HepG2 (cell line): ENCODE results near the gene EARS2. TPM values are rescaled to one million over a fixed set of nuclear protein-coding genes. Genes with fewer than 3 reads are reported as not detected.
A peak's percentile ranks its signal among the peaks of the same experiment; 100 is the strongest.

ENCODE experiments used
- ATF7 ChIP-seq, 2 experiments: fragments of 450-650 bp in 1 of 2; sonication (generic) in 1 of 2; formaldehyde crosslinking in 1 of 2; IDR thresholded peaks; 2 replicates each; pipeline versions ENCODE4 v1.4.0 to v1.6.1; 2016 to 2020; ENCODE audit warnings: antibody characterized with exemption in 1 of 2, mild to moderate bottlenecking in 1 of 2, missing genetic modification reagents in 1 of 2
- HNRNPH1 ChIP-seq: fragments of 200-400 bp; formaldehyde crosslinking; optimal IDR thresholded peaks from 2 replicates; pipeline ENCODE3; 2017; ENCODE audit warnings: mild to moderate bottlenecking, low read depth, low read length
- NFIC ChIP-seq: IDR thresholded peaks from 2 replicates; pipeline ENCODE4 v1.6.1; 2012; ENCODE audit warnings: mild to moderate bottlenecking, low read length, inconsistent platforms
- NONO ChIP-seq, 2 experiments: fragments of 450-650 bp in 1 of 2; sonication (generic) in 1 of 2; formaldehyde crosslinking in 1 of 2; IDR thresholded peaks in 1 of 2; conservative IDR thresholded peaks in 1 of 2; 2 replicates each; pipeline versions ENCODE4 v1.6.1 to v1.8.0; 2017 to 2022; ENCODE audit warnings: mild to moderate bottlenecking in 1 of 2, missing genetic modification reagents in 1 of 2, moderate library complexity in 1 of 2
- RXRA ChIP-seq: sonication (generic); formaldehyde crosslinking; IDR thresholded peaks from 2 replicates; pipeline ENCODE4 v1.5.1; 2020; ENCODE audit warnings: missing genetic modification reagents
- SRSF1 ChIP-seq: fragments of 200-400 bp; formaldehyde crosslinking; optimal IDR thresholded peaks from 2 replicates; pipeline ENCODE3; 2017; ENCODE audit warnings: mild to moderate bottlenecking, low read depth, low read length, moderate library complexity
- SRSF4 ChIP-seq: fragments of 200-400 bp; formaldehyde crosslinking; IDR thresholded peaks from one replicate; pipeline ENCODE4 v1.6.1; 2018; ENCODE audit warnings: mild to moderate bottlenecking, low read depth, low read length, moderate library complexity; ENCODE audit not compliant: poor library complexity, severe bottlenecking
- TBL1XR1 ChIP-seq: fragments of 150-350 bp; IDR thresholded peaks from 2 replicates; pipeline ENCODE4 v1.6.1; 2014; ENCODE audit warnings: borderline replicate concordance, low read length; ENCODE audit not compliant: partially characterized antibody
- ZFP41 ChIP-seq: sonication (generic); formaldehyde crosslinking; IDR thresholded peaks from 2 replicates; pipeline ENCODE4 v1.4.0; 2020; ENCODE audit warnings: mild to moderate bottlenecking, missing genetic modification reagents, borderline replicate concordance
- ZMYM2 ChIP-seq: sonication (generic); formaldehyde crosslinking; IDR thresholded peaks from 2 replicates; pipeline ENCODE4 v1.8.0; 2022; ENCODE audit warnings: mild to moderate bottlenecking, missing genetic modification reagents
- ZNF282 ChIP-seq: fragments of 450-650 bp; IDR thresholded peaks from 2 replicates; pipeline ENCODE4 v1.6.1; 2018; ENCODE audit not compliant: partially characterized antibody
- ZNF564 ChIP-seq: sonication (generic); formaldehyde crosslinking; IDR thresholded peaks from 2 replicates; pipeline ENCODE4 v1.8.1; 2023; ENCODE audit warnings: mild to moderate bottlenecking, missing genetic modification reagents
- ZNF644 ChIP-seq: IDR thresholded peaks from 2 replicates; pipeline ENCODE4 v1.6.1; 2016; ENCODE audit warnings: low read depth
- polyA plus RNA-seq, 8 experiments: library from polyadenylated mRNA; depleted of rRNA in 3 of 8; stranded (reverse) in 7 of 8; unstranded in 1 of 8; fragments of >200 nt; fragmentation: Illumina TruSeq in 4 of 8; extraction: Trizol in 4 of 8; gene quantifications; 2 replicates each; pipeline versions ENCODE4 v1.2.1 to v1.2.3, GENCODE V29; 2011 to 2016; ENCODE audit warnings: low read depth in 4 of 8, missing spikeins in 1 of 8, mixed read lengths in 1 of 8; ENCODE audit not compliant: insufficient read depth in 1 of 8
- total RNA-seq, 5 experiments: library from RNA; depleted of rRNA; stranded (reverse); fragments of >200 nt; fragmentation: Illumina TruSeq; extraction: Trizol; gene quantifications; 2 replicates each; pipeline ENCODE4 v1.2.3, GENCODE V29; 2016; ENCODE audit warnings: low read depth in 1 of 5
- TF ChIP-seq, protein P1 (sequence below), 2 experiments: sonication (generic) in 1 of 2; formaldehyde crosslinking in 1 of 2; IDR thresholded peaks; 2 replicates each; pipeline versions ENCODE4 v1.6.1 to v1.9.0; 2014 to 2022; ENCODE audit warnings: antibody characterized with exemption in 1 of 2, borderline replicate concordance in 1 of 2, inconsistent platforms in 1 of 2, low read depth in 1 of 2, missing genetic modification reagents in 1 of 2
- TF ChIP-seq, protein P2 (sequence below): sonication (generic); formaldehyde crosslinking; IDR thresholded peaks from 2 replicates; pipeline ENCODE4 v1.5.0; 2020; ENCODE audit warnings: missing genetic modification reagents
- TF ChIP-seq, protein P3 (sequence below): sonication (generic); formaldehyde crosslinking; IDR thresholded peaks from 2 replicates; pipeline ENCODE4 v1.4.0; 2020; ENCODE audit warnings: low read depth, mild to moderate bottlenecking, missing genetic modification reagents
- TF ChIP-seq, protein P4 (sequence below): sonication (generic); formaldehyde crosslinking; IDR thresholded peaks from 2 replicates; pipeline ENCODE4 v1.8.1; 2023; ENCODE audit warnings: mild to moderate bottlenecking, missing genetic modification reagents

The EARS2 gene
- total and polyA plus RNA-seq, 2 of the 13 experiments (the other 11 are each of a cell fraction or from before 2014, with no cell fraction given) = 49.4 to 80.4 TPM

DNA sequence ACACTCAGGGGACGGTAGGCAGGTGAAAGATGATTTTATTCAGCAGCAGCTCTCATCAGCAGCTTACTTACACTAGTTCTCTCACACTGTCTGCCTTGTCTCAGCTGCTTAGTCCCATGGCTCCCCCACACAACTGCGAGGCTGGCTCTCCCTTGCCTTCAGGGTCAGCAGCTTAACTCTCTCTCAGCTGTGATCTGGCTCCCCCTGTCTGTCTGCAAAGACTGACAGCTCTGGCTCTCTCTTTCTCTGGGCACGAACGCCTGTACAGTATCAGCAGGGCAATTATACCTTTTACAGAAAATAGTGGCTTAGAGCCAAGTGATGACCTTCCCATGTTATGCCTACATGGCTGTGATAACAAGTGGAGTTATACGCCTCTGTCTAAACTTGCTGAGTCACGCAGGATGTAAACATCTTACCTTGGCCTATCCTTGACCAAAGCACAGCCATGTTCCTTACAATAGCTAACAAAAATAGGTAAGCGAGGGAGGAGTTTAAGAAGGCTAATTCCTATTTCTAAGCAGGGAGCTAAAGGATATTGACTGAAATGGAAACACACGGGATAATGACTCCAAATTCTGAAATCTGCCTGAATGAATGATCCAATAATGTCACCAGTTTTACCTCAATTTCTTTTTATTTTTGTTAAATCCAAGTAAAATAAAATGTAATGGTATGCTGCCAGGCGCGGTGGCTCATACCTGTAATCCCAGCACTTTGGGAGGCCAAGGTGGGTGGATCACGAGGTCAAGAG is 40.0 kb upstream of the EARS2 start (continued):
- TF ChIP-seq, protein P1, sequence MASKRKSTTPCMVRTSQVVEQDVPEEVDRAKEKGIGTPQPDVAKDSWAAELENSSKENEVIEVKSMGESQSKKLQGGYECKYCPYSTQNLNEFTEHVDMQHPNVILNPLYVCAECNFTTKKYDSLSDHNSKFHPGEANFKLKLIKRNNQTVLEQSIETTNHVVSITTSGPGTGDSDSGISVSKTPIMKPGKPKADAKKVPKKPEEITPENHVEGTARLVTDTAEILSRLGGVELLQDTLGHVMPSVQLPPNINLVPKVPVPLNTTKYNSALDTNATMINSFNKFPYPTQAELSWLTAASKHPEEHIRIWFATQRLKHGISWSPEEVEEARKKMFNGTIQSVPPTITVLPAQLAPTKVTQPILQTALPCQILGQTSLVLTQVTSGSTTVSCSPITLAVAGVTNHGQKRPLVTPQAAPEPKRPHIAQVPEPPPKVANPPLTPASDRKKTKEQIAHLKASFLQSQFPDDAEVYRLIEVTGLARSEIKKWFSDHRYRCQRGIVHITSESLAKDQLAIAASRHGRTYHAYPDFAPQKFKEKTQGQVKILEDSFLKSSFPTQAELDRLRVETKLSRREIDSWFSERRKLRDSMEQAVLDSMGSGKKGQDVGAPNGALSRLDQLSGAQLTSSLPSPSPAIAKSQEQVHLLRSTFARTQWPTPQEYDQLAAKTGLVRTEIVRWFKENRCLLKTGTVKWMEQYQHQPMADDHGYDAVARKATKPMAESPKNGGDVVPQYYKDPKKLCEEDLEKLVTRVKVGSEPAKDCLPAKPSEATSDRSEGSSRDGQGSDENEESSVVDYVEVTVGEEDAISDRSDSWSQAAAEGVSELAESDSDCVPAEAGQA (IDR thresholded peaks at IDR 0.05; ENCODE audit: low read depth) = no peak
- TF ChIP-seq, protein P1 (CRISPR knock-in tag; IDR thresholded peaks at IDR 0.05; ENCODE audit: borderline replicate concordance) = no peak
- TF ChIP-seq NFIC (no peak), ZNF644 (CRISPR knock-in tag) (no peak), ZNF282 (no peak), NONO (IDR thresholded peaks at IDR 0.05) (no peak), NONO (CRISPR knock-in tag; conservative IDR thresholded peaks at IDR 0.05) (0 out of 2 replicates have a peak, but pooled peaks have one; percentile 30), ZMYM2 (CRISPR knock-in tag) (peak; percentile 87), RXRA (CRISPR knock-in tag) (no peak), SRSF4 (no peak), HNRNPH1 (no peak), TBL1XR1 (no peak), ZFP41 (CRISPR knock-in tag) (no peak), ZNF564 (CRISPR knock-in tag) (no peak), SRSF1 (no peak), ATF7 (IDR thresholded peaks at IDR 0.05) (no peak), ATF7 (CRISPR knock-in tag; IDR thresholded peaks at IDR 0.05) (no peak)
- TF ChIP-seq, protein P2, sequence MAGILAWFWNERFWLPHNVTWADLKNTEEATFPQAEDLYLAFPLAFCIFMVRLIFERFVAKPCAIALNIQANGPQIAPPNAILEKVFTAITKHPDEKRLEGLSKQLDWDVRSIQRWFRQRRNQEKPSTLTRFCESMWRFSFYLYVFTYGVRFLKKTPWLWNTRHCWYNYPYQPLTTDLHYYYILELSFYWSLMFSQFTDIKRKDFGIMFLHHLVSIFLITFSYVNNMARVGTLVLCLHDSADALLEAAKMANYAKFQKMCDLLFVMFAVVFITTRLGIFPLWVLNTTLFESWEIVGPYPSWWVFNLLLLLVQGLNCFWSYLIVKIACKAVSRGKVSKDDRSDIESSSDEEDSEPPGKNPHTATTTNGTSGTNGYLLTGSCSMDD (CRISPR knock-in tag) = no peak
- TF ChIP-seq, protein P3, sequence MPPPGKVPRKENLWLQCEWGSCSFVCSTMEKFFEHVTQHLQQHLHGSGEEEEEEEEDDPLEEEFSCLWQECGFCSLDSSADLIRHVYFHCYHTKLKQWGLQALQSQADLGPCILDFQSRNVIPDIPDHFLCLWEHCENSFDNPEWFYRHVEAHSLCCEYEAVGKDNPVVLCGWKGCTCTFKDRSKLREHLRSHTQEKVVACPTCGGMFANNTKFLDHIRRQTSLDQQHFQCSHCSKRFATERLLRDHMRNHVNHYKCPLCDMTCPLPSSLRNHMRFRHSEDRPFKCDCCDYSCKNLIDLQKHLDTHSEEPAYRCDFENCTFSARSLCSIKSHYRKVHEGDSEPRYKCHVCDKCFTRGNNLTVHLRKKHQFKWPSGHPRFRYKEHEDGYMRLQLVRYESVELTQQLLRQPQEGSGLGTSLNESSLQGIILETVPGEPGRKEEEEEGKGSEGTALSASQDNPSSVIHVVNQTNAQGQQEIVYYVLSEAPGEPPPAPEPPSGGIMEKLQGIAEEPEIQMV (CRISPR knock-in tag) = no peak; the same call in 1 of the 2 replicates
- TF ChIP-seq, protein P4, sequence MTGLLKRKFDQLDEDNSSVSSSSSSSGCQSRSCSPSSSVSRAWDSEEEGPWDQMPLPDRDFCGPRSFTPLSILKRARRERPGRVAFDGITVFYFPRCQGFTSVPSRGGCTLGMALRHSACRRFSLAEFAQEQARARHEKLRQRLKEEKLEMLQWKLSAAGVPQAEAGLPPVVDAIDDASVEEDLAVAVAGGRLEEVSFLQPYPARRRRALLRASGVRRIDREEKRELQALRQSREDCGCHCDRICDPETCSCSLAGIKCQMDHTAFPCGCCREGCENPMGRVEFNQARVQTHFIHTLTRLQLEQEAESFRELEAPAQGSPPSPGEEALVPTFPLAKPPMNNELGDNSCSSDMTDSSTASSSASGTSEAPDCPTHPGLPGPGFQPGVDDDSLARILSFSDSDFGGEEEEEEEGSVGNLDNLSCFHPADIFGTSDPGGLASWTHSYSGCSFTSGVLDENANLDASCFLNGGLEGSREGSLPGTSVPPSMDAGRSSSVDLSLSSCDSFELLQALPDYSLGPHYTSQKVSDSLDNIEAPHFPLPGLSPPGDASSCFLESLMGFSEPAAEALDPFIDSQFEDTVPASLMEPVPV = no peak
